ENCODE data around the gene ARID5A. TPM values are rescaled to one million over a fixed set of nuclear protein-coding genes. Genes with fewer than 3 reads are reported as not detected.
A peak's percentile ranks its signal among the peaks of the same experiment; 100 is the strongest.
"Not testable (repeated sequence)": the region's sequence is repeated elsewhere in the genome, so short reads cannot be mapped to it uniquely, and the experiment has no call there.

ARID5A gene
- total RNA-seq, 1 donor from 2014 or later = 233 TPM

DNA sequence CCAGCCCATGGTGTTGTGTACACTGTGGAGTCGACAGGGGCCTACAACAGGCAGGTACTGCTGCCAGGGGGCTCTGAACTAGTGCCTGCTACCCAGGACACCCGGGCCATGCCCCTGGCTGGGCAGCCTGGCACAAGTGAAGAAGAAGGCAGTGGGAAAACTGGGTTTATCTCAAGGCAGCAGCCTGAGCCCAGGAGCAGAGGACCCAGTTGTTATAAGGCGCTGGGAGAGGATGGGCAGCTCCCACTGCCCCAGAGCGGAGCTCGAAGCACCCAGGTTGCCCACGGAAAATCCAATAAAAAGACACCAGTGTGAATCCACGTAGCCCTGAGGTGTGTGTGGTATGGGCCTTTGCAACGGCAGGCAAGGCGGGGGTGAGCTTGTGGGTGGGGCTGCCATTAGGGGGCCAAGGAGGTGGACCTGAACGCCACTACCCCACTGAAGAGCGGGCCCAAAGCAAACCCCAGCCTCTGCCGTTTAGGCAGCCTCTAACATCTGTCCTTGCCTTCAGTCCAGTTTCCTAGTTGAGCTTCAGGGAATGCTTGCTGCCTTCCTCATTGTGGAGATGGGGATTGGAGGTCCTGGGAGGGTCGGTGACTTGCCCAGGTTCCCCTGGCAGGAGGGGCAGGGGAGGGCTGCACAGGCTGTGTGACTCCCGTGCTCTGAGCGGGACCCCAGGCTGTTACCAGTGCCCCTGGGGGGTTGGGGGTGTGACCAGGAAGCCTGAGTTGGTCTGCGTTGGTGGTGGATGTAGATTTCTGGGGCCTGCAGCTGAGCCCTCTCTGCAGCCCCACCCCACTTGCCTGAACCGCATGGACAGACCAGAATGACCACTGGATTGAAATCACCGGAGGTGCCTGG, 16.0 kb downstream of the ARID5A start:
- no peak overlapping the region for H3K4me3 Mint-ChIP-seq
- H3K27ac Mint-ChIP-seq = no peak overlapping the region
- intact Hi-C loops (cut with micrococcal nuclease) = loop anchor here (5.0 kb wide), 2 partner anchors 45 to 210 kb away; partner anchors contain the start of genes CNNM4 and NEURL3
- peaks cover 26% of the 10 kb centered on the region for H3K4me1 Mint-ChIP-seq (ENCODE audit: low read depth)
- H3K36me3 Mint-ChIP-seq (ENCODE audit: low read depth) = peaks cover 21% of the 10 kb centered on the region
- H3K27me3 Mint-ChIP-seq (ENCODE audit: insufficient read depth) = no peaks in the 10 kb centered on the region
- no peak for DNase-seq (ENCODE audit: low spot score)
- no peaks in the 10 kb centered on the region for H3K9me3 Mint-ChIP-seq

DNA sequence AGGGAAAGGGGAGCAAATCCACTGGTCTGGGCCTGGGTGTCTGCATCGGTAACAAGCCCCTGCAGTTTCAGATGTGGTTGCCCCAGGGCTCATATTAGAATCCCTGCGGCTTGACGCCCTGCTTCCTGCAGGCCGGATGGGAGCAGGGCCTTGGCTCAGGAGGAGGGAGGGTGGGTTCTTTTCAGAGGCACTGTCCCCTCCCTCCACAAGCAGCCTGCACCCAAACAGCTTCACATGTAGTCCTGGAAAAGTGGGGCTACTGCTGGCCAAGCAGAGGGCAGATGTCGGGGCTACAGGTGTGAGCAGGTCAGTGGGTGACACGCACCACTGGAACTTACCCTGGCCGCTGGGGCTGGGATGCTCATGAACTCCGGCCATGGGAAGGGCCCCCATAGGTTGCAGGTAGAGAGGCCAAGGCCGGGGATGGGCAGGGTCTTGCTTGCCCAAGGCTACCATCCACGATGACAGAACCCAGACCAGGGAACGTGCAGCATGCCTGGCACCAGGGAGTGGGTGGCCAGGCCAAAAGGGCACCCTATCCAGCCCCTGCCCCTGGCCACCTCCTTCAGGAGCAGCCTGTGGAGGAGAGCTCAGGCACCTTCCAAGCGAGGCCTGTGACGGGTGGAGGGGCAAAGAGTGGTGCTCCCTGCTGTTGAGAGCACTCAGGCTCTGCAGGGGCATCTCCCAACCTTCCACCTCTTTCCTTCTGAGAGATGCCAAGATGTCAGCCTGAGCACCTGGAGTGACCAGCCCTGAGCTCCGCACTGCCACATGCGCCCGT, 16.8 kb downstream of the ARID5A start:
- intact Hi-C loops (cut with micrococcal nuclease) = loop anchor here (5.0 kb wide), 2 partner anchors 46 to 209 kb away; partner anchors contain the start of genes CNNM4 and NEURL3
- peaks cover 23% of the 10 kb centered on the region for H3K4me1 Mint-ChIP-seq (ENCODE audit: low read depth)
- H3K36me3 Mint-ChIP-seq (ENCODE audit: low read depth) = peaks cover 17% of the 10 kb centered on the region
- no peaks in the 10 kb centered on the region for H3K9me3 Mint-ChIP-seq
- no peak overlapping the region for H3K4me3 Mint-ChIP-seq
- no peaks in the 10 kb centered on the region for H3K27me3 Mint-ChIP-seq (ENCODE audit: insufficient read depth)
- peak overlapping the region; percentile 34 for H3K27ac Mint-ChIP-seq
- no peak for DNase-seq (ENCODE audit: low spot score)

DNA sequence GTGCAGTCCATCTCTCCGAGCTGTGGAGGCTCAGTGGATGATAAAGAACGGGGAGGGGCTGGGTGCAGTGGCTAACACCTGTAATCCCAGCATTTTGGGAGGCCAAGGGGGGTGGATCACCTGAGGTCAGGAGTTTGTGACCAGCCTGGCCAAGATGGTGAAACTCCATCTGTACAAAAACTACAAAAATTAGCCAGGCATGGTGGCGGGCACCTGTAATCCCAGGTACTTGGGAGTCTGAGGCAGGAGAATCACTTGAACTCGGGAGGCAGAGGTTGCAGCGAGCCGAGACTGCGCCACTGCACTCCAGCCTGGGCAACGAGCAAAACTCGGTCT, 17.4 kb downstream of the ARID5A start:
- DNase-seq (ENCODE audit: low spot score); H3K27me3 Mint-ChIP-seq (ENCODE audit: insufficient read depth); H3K4me3 Mint-ChIP-seq; H3K9me3 Mint-ChIP-seq: not testable (repeated sequence)
- H3K27ac Mint-ChIP-seq = peak overlapping the region; percentile 34
- peaks cover 23% of the 10 kb centered on the region for H3K4me1 Mint-ChIP-seq (ENCODE audit: low read depth)
- intact Hi-C loops (cut with micrococcal nuclease) = loop anchor here (1.0 to 5.0 kb wide), 4 partner anchors 16 to 208 kb away; partner anchors contain the start of genes CNNM4 and NEURL3
- H3K36me3 Mint-ChIP-seq (ENCODE audit: low read depth) = peaks cover 17% of the 10 kb centered on the region

DNA sequence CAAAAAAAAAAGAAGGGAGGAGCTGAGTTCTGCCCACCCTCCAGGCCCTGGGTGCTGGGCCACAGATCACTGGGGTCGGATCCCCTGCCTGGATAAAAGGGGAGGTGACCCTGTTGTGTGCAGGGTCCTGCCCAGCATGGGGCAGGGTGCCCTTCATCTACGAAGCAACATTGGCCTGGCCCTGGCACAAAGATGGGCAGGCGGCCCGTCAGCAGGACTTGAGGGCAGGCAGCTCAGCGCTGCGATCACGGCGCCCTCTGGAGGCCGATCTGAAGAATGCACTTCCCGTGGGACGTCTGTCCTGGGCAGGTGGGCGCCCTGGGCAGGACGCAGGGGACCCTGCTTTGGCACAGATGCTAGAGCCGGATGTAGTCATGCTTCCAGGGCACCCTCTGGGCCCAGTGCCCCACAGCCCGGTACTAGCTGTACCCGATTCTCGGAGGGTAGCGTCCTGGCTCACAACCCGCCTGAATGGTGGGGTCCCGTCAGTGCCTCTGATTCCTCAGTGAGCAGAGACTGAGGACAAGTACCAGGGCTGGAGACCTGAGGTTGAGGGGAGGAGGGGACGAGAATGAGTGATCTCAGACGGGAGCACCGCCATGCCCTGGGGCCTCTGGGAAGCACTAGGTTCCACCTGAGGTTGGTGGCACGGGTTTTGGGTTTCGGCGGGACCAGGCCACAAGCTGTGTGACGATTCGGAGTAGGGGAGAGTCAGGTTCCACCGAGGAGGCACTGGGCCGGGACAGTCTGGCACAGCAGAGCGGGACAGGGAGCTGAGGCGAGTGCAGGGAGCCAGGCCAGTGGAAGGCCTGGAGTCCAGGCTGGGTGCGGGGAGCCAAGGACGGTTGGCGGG, 18.0 kb downstream of the ARID5A start:
- peak; percentile 56 for DNase-seq (ENCODE audit: low spot score)
- H3K27ac Mint-ChIP-seq = peak overlapping the region; percentile 34

DNA sequence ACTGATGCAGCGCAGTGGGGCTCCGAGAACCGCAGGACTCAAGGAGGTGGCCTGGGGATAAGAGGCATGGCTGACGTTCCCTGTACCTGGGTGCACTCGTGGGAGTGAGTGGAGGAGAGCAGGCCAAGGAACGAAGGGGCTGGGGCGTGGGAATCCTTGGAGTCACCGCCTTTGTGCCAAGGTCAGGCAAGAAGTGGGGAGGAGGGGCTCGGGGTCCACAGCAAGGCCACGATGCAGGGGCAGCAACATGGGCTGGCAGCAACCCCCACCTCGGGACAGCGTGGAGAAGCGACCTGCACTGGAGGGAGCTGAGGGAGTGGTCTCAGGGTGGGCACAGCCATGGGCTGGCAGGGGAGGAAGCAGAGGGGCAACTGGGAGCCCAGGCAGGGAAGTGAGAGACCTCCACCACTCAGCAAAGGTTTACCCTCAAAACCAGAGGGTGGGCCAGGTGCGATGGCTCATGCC, 18.6 kb downstream of the ARID5A start:
- Mint-ChIP-seq H3K9me3 (no peaks in the 10 kb centered on the region), H3K27me3 (ENCODE audit: insufficient read depth) (no peaks in the 10 kb centered on the region), H3K4me3 (no peak overlapping the region), H3K4me1 (ENCODE audit: low read depth) (peaks cover 23% of the 10 kb centered on the region), H3K27ac (no peak overlapping the region), H3K36me3 (ENCODE audit: low read depth) (peaks cover 12% of the 10 kb centered on the region)
- no peak for DNase-seq (ENCODE audit: low spot score)
- intact Hi-C loops (cut with micrococcal nuclease) = no loop called here

More for the DNA sequence above, 18.0 kb downstream of the ARID5A start:
- H3K4me1 Mint-ChIP-seq (ENCODE audit: low read depth) = peaks cover 23% of the 10 kb centered on the region
- no peak overlapping the region for H3K4me3 Mint-ChIP-seq
- peaks cover 16% of the 10 kb centered on the region for H3K36me3 Mint-ChIP-seq (ENCODE audit: low read depth)
- no peaks in the 10 kb centered on the region for H3K9me3 Mint-ChIP-seq
- no peaks in the 10 kb centered on the region for H3K27me3 Mint-ChIP-seq (ENCODE audit: insufficient read depth)
- intact Hi-C loops (cut with micrococcal nuclease) = loop anchor here (1.0 to 5.0 kb wide), 4 partner anchors 16 to 208 kb away; partner anchors contain the start of genes CNNM4 and NEURL3

- H3K4me3 Mint-ChIP-seq = no peak overlapping the region
- H3K4me1 Mint-ChIP-seq (ENCODE audit: low read depth) = peaks cover 23% of the 10 kb centered on the region
- intact Hi-C loops (cut with micrococcal nuclease) = no loop called here
- H3K9me3 Mint-ChIP-seq = no peaks in the 10 kb centered on the region
- H3K27me3 Mint-ChIP-seq (ENCODE audit: insufficient read depth) = no peaks in the 10 kb centered on the region
- no peak for DNase-seq (ENCODE audit: low spot score)
- peaks cover 12% of the 10 kb centered on the region for H3K36me3 Mint-ChIP-seq (ENCODE audit: low read depth)
- H3K27ac Mint-ChIP-seq = peak overlapping the region; percentile 72
These were observed 20.1 kb downstream of the ARID5A start for GRCh38 chr2:96556441-96557330.

DNA sequence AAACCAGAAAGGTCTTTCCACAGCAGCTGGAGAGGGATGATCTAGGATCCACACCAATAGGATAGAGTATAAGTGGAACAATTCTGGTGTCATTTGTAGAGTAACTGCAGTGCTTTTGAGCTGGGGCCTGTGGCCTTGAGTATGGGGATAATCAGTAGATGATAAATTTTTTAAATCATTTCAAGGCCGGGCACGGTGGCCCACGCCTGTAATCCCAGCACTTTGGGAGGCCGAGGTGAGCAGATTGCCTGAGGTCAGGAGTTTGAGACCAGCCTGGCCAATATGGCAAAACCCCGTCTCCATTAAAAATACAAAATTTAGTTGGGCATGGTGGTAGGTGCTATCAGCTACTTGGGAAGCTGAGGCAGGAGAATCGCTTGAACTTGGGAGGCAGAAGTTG, 20.9 kb downstream of the ARID5A start:
- H3K4me3 Mint-ChIP-seq; H3K27me3 Mint-ChIP-seq (ENCODE audit: insufficient read depth); H3K9me3 Mint-ChIP-seq; intact Hi-C loops (cut with micrococcal nuclease); DNase-seq (ENCODE audit: low spot score); H3K36me3 Mint-ChIP-seq (ENCODE audit: low read depth): not testable (repeated sequence)
- Mint-ChIP-seq H3K27ac (peak overlapping the region; percentile 72), H3K4me1 (ENCODE audit: low read depth) (peaks cover 23% of the 10 kb centered on the region)

- intact Hi-C loops (cut with micrococcal nuclease) = no loop called here
These were observed 21.5 kb downstream of the ARID5A start for GRCh38 chr2:96558061-96558460.

GRCh38 chr2:96558485-96558884, 21.9 kb downstream of the ARID5A start:
- H3K9me3 Mint-ChIP-seq = no peaks in the 10 kb centered on the region
- no peak for DNase-seq (ENCODE audit: low spot score)
- no peak overlapping the region for H3K27ac Mint-ChIP-seq
- peaks cover 15% of the 10 kb centered on the region for H3K4me1 Mint-ChIP-seq (ENCODE audit: low read depth)
- peaks cover 1% of the 10 kb centered on the region for H3K36me3 Mint-ChIP-seq (ENCODE audit: low read depth)
- H3K27me3 Mint-ChIP-seq (ENCODE audit: insufficient read depth) = peaks cover 5% of the 10 kb centered on the region
- H3K4me3 Mint-ChIP-seq = no peak overlapping the region
- intact Hi-C loops (cut with micrococcal nuclease) = no loop called here

More at GRCh38 chr2:96558061-96558460, 21.5 kb downstream of the ARID5A start:
- Mint-ChIP-seq H3K4me1 (ENCODE audit: low read depth) (peaks cover 19% of the 10 kb centered on the region), H3K27me3 (ENCODE audit: insufficient read depth) (peaks cover 3% of the 10 kb centered on the region), H3K9me3 (no peaks in the 10 kb centered on the region), H3K27ac (no peak overlapping the region), H3K4me3 (no peak overlapping the region), H3K36me3 (ENCODE audit: low read depth) (peaks cover 4% of the 10 kb centered on the region)
- no peak for DNase-seq (ENCODE audit: low spot score)

DNA sequence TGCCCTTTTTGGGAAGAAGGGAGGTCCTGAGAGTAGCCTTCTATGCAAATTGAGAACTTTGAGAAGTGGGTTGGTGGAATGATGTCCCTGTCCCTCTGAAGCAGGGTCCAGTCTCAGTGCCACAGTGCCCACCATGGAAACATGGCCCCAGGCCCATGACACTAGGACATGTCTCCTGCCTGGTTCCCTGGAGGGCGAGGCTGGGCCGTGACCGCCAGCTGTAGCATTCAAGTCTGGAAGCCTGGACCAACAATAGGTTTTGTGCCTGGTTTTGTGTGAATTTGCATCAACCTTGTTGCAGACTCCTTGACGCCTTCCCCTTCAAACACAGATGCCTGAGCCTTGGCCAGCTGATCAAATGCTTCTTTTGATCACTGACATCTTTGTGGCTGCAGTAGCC, 27.5 kb downstream of the ARID5A start:
- peaks cover 7% of the 10 kb centered on the region for H3K27me3 Mint-ChIP-seq (ENCODE audit: insufficient read depth)
- DNase-seq (ENCODE audit: low spot score) = no peak

GRCh38 chr2:96564563-96564962, 28.0 kb downstream of the ARID5A start:
- Mint-ChIP-seq H3K9me3 (no peaks in the 10 kb centered on the region), H3K27me3 (ENCODE audit: insufficient read depth) (peaks cover 7% of the 10 kb centered on the region), H3K4me1 (ENCODE audit: low read depth) (no peaks in the 10 kb centered on the region), H3K4me3 (no peak overlapping the region), H3K27ac (no peak overlapping the region), H3K36me3 (ENCODE audit: low read depth) (no peaks in the 10 kb centered on the region)
- intact Hi-C loops (cut with micrococcal nuclease) = no loop called here
- DNase-seq (ENCODE audit: low spot score) = no peak

More for the DNA sequence above, 27.5 kb downstream of the ARID5A start:
- H3K27ac Mint-ChIP-seq = no peak overlapping the region
- no peak overlapping the region for H3K4me3 Mint-ChIP-seq
- H3K9me3 Mint-ChIP-seq = no peaks in the 10 kb centered on the region
- intact Hi-C loops (cut with micrococcal nuclease) = no loop called here
- H3K4me1 Mint-ChIP-seq (ENCODE audit: low read depth) = no peaks in the 10 kb centered on the region
- H3K36me3 Mint-ChIP-seq (ENCODE audit: low read depth) = no peaks in the 10 kb centered on the region
